ENCODE results near the gene SMTN. TPM values are rescaled to one million over a fixed set of nuclear protein-coding genes. Genes with fewer than 3 reads are reported as not detected.
"Not testable (repeated sequence)": the region's sequence is repeated elsewhere in the genome, so short reads cannot be mapped to it uniquely, and the experiment has no call there.

SMTN gene
- 37.1 TPM for polyA plus RNA-seq (ENCODE audit: insufficient read length)
- long read RNA-seq, donor 1, partial matches to known transcripts, result 24 of 30 reads
- long read RNA-seq, donor 1, other reads (novel, unspliced or antisense), result 0 of 30 reads
- long read RNA-seq, donor 2, partial matches to known transcripts, result 12 of 38 reads
- long read RNA-seq, donor 2, other reads (novel, unspliced or antisense), result 26 of 38 reads
- long read RNA-seq, donor 3, partial matches to known transcripts, result 5 of 9 reads
- long read RNA-seq, donor 3, other reads (novel, unspliced or antisense), result 0 of 9 reads
- long read RNA-seq, donor 4, partial matches to known transcripts, result 0 of 1 reads
- long read RNA-seq, donor 4, other reads (novel, unspliced or antisense), result 0 of 1 reads
- long read RNA-seq, donor 5, transcript SMTN-201 (21 exons, 3,295 nt), result major isoform, 6 of 6 reads
- long read RNA-seq, donor 5, partial matches to known transcripts, result 0 of 6 reads
- long read RNA-seq, donor 5, other reads (novel, unspliced or antisense), result 0 of 6 reads
- long read RNA-seq, donor 6, partial matches to known transcripts, result 0 of 6 reads
- long read RNA-seq, donor 6, other reads (novel, unspliced or antisense), result 0 of 6 reads
- long read RNA-seq, donor 7, partial matches to known transcripts, result 0 of 51 reads
- long read RNA-seq, donor 7, other reads (novel, unspliced or antisense), result 46 of 51 reads
- long read RNA-seq, donor 8, partial matches to known transcripts, result 0 of 1 reads
- long read RNA-seq, donor 8, other reads (novel, unspliced or antisense), result 0 of 1 reads

DNA sequence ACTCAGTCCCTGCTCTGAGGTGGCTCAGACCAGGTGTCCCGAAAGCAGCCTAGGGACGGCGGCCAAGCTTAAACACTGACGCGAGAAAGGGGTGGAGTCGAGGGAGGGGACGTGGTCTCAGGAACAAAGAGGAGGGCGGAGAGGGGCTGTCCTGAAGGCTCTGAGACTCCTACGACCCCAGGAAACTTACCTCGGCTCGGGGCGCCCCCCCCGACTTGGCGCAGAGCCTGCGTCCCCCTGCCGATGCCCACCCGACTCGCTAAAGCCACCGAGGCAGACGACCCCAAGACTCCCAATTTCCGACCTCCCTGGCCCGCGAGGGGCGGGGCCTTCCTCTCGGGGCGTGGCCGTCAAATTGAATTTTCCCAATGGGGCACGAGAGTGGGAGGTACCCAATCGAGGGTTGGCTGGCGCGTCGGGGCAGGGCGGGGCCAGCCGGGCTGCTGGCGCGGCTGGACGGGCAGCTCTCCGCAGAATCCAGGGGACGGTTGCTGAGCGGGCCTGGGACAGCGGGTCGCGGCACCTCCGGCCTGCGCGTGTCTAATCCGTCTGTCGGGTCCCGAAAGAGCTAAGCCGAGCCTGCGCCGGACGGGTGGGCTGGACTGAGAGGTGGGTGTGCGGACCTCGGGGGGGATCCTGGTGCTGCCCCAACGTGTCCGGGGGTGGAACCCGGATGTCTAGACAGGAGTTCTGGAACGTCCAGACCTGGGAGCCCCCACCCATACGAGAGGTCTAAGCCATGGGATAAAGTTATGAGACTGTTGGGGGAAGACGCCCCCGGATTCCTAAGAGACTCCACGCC is at the start of gene SMTN:
Gene SMTN (plus strand): TSS at position 471 of the 802 bp plus-strand sequence. CDS start 1,941 bp downstream, outside the sequence.
- peak; percentile 96 for DNase-seq

- DNase-seq, result no peak
Observed at GRCh38 chr22:31036671-31037550, 44.2 kb upstream of the SMTN start.

DNA sequence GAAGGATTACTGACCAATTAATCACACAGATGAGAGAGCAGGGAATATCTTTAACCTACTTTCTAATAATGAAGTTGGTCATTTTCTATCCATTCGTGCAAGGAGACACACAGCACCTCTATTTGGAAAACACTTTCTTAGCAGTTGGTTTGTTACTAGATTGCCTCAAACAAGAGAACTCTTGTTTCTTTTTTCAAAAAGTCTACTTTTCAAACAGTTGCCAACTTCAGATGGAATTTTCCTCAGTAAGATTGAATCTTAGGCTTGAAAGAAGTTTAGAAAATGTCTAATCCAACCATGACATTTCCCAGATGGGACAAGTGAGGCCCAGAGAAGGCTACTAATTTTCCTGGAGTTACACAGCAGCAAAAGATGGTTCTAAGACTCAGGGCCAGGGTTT is 42.4 kb upstream of the SMTN start:
- no peak for DNase-seq

- DNase-seq, result no peak
Observed at GRCh38 chr22:31039393-31039792, 41.7 kb upstream of the SMTN start.

- no peak for DNase-seq
Observed at GRCh38 chr22:31040542-31041398, 40.3 kb upstream of the SMTN start.

- no peak for DNase-seq
Observed at GRCh38 chr22:31044262-31044861, 36.8 kb upstream of the SMTN start.

DNA sequence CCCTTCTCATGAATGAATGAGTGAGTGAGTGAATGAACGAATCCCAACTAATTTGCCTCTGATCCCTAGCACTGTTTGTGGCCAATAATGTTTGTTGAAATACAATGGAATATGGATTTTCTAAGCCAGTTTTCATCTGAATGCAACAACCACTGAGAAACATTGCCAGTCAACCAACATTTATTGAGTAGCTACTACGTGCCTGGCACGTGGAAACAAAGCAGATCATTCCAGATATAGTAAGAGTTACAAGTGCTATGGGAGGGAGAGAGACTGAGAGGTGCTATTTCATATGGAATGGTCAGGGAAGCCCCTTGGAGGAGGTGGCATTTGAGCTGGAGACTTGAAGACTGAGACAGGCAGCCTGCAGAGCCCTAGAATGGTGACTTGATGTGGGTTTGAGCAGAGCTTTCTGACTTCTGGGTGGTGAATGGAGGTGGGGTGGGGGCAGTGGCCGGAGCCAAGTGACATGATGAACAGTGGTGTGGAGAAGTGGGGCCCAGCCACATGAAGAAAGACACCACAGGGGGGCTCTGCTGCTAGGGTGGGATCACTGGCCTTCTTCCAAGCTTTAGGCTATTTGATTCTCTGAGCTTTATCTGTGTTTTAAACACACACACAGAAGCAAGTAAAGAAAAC is 35.1 kb upstream of the SMTN start:
- DNase-seq, result no peak

GRCh38 chr22:31046539-31047226 is 34.4 kb upstream of the SMTN start:
- DNase-seq, result peak; percentile 84

GRCh38 chr22:31048570-31048969 is 32.5 kb upstream of the SMTN start:
- DNase-seq, result no peak

- no peak for DNase-seq
Observed at GRCh38 chr22:31049815-31050420, 31.2 kb upstream of the SMTN start.

DNA sequence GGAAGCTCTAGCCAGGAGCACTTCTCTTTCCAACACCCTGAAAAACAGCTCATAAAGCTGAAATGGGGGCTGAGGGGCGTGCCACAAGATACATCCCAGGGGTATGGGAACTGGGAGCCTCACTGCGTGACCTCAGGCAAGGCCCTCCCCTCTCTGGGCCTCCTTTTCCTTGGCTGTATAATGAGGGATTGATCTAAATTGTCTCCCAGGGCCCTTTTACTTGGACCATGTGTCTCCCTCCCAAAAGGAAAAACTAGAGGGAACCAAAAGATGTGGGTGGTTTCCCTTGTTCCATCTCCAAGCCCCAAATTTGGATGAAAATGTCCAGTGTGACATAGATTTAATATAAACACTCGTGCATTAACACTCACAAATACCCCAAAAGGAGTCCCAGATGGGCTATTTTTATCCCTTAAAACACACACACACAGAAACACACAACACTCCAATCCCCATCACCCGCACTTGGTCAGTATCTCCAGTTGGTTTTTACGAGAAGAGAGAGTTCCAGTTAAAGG is 25.9 kb upstream of the SMTN start:
- no peak for DNase-seq

- DNase-seq, result peak; percentile 76
Observed at GRCh38 chr22:31055635-31056159, 25.4 kb upstream of the SMTN start.

GRCh38 chr22:31056986-31057599 is 24.0 kb upstream of the SMTN start:
- no peak for DNase-seq

GRCh38 chr22:31059663-31060062 is 21.5 kb upstream of the SMTN start:
- DNase-seq, result not testable (repeated sequence)

DNA sequence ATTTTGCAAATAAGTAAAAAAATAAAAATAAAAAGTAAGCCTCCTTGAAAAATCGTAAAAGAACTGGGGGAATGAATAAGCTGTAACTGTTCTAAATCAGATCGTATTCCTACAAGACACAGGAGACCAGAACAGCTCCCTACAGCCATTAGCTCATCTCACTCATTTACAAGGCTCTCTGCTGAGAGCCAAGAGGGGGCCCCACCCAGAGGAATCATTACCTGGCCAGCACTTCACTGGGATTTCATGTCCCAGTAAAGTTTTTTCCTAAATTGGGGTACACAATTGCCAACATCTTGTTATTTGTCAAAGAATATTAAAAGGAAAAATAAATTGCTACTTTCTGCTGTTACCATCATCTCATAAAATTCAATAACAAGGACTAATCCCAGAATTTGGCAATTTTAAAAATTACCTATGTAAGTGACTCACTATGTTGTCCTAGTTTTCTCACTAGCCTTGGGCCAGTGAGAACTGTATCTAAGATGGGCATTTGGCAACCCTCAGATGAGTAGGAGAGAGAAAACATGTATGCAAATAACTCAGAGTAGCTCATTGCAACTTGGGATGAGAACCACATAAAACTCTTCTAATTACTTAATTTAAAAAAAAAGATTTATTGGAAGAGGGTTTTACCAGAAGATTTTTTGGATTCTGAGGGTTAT is 18.4 kb upstream of the SMTN start:
- no peak for DNase-seq

DNA sequence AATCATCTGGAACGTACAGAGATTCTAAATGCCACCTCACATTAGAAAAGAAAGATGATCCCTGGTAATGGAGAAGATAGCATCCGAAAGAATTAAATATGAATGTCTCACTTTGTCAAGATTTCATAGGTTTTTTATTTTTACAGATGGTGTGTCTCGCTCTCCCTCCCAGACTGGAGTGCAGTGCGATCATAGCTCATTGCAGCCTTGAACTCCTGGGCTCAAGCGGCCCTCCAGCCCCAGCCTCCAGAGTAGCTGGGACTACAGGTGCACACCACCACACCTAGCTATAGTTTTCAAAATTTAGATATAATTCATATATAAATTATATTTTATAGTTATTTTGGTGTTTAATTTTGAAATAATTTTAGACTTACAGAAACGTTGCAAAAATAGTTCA is 16.7 kb upstream of the SMTN start:
- DNase-seq, result no peak

DNA sequence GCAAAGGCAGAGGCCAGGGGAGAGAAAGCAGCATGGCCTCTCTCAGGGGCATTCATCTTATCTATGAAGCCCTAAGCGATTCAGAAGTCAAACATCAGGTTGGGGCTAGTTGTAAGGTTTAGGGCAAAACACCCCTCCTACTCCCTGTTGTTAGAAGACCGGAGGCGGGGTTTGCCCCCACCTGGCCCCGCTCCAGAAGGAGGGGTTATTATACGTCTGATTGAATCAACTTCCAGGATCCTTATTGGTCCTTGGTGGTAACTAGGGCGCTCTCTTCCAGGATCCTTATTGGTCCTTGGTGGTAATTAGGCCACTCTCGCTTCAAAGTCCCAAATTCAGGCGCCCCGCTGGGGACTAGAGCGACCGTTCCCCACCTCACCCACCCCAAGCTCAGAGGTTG is 12.1 kb upstream of the SMTN start:
- no peak for DNase-seq

All from left kidney (tissue), 8 donors.